Epithelial cell of esophagus (primary cell): Measurements from ENCODE around the gene CYSLTR2.

Experiments
- DNase-seq: peaks from one replicate; pipeline ENCODE4 v3.0.0; 2010; ENCODE audit warnings: low read depth
- H3K4me3 ChIP-seq: 2 replicates; pipeline ENCODE4 v1.5.1; 2011; ENCODE audit warnings: mild to moderate bottlenecking, low read length, control low read depth
- TF ChIP-seq, protein P1 (sequence below): IDR thresholded peaks from 2 replicates; pipeline ENCODE4 v1.5.1; 2011; ENCODE audit warnings: low read depth, mild to moderate bottlenecking, low read length, control low read depth, inconsistent platforms; ENCODE audit not compliant: insufficient read depth; ENCODE audit errors: missing control alignments

CYSLTR2 gene

DNA sequence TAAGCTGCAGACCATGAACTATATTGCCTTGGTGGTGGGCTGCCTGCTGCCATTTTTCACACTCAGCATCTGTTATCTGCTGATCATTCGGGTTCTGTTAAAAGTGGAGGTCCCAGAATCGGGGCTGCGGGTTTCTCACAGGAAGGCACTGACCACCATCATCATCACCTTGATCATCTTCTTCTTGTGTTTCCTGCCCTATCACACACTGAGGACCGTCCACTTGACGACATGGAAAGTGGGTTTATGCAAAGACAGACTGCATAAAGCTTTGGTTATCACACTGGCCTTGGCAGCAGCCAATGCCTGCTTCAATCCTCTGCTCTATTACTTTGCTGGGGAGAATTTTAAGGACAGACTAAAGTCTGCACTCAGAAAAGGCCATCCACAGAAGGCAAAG lies 53.7 kb downstream of the CYSLTR2 start:
- H3K4me3 ChIP-seq = no peak overlapping the region
- DNase-seq = no peak
- TF ChIP-seq, protein P1, sequence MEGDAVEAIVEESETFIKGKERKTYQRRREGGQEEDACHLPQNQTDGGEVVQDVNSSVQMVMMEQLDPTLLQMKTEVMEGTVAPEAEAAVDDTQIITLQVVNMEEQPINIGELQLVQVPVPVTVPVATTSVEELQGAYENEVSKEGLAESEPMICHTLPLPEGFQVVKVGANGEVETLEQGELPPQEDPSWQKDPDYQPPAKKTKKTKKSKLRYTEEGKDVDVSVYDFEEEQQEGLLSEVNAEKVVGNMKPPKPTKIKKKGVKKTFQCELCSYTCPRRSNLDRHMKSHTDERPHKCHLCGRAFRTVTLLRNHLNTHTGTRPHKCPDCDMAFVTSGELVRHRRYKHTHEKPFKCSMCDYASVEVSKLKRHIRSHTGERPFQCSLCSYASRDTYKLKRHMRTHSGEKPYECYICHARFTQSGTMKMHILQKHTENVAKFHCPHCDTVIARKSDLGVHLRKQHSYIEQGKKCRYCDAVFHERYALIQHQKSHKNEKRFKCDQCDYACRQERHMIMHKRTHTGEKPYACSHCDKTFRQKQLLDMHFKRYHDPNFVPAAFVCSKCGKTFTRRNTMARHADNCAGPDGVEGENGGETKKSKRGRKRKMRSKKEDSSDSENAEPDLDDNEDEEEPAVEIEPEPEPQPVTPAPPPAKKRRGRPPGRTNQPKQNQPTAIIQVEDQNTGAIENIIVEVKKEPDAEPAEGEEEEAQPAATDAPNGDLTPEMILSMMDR = no peak

- no peak overlapping the region for H3K4me3 ChIP-seq
- TF ChIP-seq, protein P1 = no peak
- DNase-seq = no peak
Measured at GRCh38 chr13:48708764-48709163, 55.0 kb downstream of the CYSLTR2 start.

GRCh38 chr13:48709213-48709612 lies 55.5 kb downstream of the CYSLTR2 start:
- TF ChIP-seq, protein P1 = no peak
- H3K4me3 ChIP-seq = no peak overlapping the region
- peak; percentile 89 for DNase-seq

GRCh38 chr13:48710160-48710559 lies 56.4 kb downstream of the CYSLTR2 start:
- no peak overlapping the region for H3K4me3 ChIP-seq
- DNase-seq = no peak
- TF ChIP-seq, protein P1 = no peak

- no peak overlapping the region for H3K4me3 ChIP-seq
- TF ChIP-seq, protein P1 = no peak
- DNase-seq = no peak
Measured at GRCh38 chr13:48712141-48712540, 58.4 kb downstream of the CYSLTR2 start.

DNA sequence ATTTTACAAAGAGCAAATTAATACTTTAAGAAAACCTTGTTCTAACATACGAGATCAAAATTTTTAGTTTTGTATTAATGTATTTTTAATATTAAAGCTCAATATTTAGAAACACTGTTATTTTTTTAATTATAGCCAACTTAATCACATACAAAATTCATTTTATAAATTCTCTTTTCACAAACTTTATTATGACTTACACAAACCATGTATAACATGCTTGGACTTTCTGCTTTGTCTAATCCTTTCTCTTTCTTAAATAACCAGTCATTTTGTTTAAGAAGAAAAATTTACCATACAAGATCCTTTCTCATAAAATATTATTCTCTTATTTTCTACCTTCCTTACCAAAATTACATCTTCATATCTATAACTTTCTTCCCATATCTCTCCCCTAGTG lies 62.2 kb downstream of the CYSLTR2 start:
- no peak for DNase-seq
- H3K4me3 ChIP-seq = no peak overlapping the region
- TF ChIP-seq, protein P1 = no peak

DNA sequence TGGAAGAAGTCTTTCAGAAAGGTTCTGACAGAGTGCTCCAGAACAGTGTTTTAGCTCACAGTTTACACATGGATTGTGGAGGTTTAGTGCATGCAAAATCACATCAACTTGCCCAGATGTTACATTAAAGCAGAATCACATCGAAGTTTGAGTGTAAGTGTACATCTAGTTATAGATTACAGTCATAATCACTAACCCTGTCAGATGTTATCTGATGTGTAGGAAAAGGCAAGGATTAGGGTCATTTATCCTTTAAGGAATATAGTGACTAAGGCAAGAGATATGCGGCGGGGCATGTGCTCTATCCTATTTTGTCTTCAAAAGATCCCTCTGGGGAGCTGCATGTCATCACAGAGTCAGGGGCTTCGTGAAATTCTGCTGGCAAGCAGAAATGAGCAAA lies 66.9 kb downstream of the CYSLTR2 start:
- TF ChIP-seq, protein P1 = no peak
- no peak overlapping the region for H3K4me3 ChIP-seq
- no peak for DNase-seq
